NCI-H510A treated with DMSO at 0.1 percent for 48 hours (cell line): ENCODE results near the gene EIF3C.
"Not testable (repeated sequence)": the region's sequence is repeated elsewhere in the genome, so short reads cannot be mapped to it uniquely, and the experiment has no call there.

Source experiments
- DNase-seq: peaks from one replicate; lab custom pipeline; 2025; lab: John Stamatoyannopoulos, UW

Gene EIF3C

GRCh38 chr16:28750469-28751067 lies 39.3 kb downstream of the EIF3C start:
- DNase-seq: not testable (repeated sequence)

- not testable (repeated sequence) for DNase-seq
These were observed 40.2 kb downstream of the EIF3C start, which contains the start of gene NPIPB9 for GRCh38 chr16:28751487-28751886. TSS of gene NPIPB9 (plus strand) at chr16:28751787.

- DNase-seq: not testable (repeated sequence)
These were observed 70.4 kb downstream of the EIF3C start for GRCh38 chr16:28781697-28782096.

- DNase-seq: not testable (repeated sequence)
These were observed 71.1 kb downstream of the EIF3C start for GRCh38 chr16:28782357-28782756.
